ENCODE results near the gene DUSP11.

DNA sequence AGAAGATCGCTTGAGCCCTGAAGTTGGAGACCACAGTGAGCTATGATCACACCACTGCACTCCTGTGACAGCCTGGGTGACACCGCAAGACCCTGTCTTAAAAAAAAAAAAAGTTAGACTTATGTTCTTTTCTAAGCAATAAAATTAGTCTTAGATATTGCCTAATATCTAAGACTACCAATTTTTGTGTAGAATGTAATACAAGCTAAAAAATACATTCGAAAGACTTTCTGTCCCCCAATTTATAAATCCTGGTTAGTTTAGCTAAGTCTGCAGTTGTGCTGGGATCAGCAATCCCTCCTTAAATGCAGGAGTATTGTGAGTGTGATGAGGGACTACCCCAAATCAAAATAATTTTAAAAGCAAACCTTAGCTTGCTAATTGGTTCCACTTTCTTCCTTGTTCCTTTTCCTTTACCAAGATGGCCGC, 48.5 kb upstream of the DUSP11 start:
- TF ChIP-seq, protein P1, sequence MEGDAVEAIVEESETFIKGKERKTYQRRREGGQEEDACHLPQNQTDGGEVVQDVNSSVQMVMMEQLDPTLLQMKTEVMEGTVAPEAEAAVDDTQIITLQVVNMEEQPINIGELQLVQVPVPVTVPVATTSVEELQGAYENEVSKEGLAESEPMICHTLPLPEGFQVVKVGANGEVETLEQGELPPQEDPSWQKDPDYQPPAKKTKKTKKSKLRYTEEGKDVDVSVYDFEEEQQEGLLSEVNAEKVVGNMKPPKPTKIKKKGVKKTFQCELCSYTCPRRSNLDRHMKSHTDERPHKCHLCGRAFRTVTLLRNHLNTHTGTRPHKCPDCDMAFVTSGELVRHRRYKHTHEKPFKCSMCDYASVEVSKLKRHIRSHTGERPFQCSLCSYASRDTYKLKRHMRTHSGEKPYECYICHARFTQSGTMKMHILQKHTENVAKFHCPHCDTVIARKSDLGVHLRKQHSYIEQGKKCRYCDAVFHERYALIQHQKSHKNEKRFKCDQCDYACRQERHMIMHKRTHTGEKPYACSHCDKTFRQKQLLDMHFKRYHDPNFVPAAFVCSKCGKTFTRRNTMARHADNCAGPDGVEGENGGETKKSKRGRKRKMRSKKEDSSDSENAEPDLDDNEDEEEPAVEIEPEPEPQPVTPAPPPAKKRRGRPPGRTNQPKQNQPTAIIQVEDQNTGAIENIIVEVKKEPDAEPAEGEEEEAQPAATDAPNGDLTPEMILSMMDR (IDR thresholded peaks at IDR 0.05), result no peak
- TF ChIP-seq POLR2A (IDR thresholded peaks at IDR 0.05) (no peak), EP300 (IDR thresholded peaks at IDR 0.05) (no peak)
